GM11168 (cell line): ENCODE results near the gene ACOXL.

Experiments
- in situ Hi-C: fragments of 300-500 bp; cut with MboI; formaldehyde crosslinking; loops from one replicate; pipeline ENCODE4 v1.12.0; 2022; ENCODE audit warnings: low sequenced_read_pairs; ENCODE audit not compliant: unreplicated experiment

ACOXL gene

DNA sequence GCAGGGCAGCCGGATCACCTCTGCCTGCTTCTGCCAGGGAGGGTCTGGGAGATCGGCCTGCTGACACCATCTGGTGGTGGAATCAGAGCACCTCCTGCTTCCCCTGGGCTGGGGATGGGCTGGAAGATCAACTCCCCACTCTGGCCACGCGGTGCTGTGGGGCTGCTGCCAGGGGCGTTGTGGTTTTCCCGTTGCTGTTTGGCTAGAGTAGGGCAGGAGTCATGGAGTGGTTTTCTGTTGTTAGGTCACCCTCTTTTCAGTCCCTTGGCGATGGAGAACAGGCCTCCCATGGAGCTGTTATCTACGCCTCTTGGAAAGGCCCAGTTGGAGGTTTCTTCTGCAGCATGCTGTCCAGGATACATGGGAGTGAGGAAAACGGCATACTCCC, 403.5 kb downstream of the ACOXL start:
- in situ Hi-C loops = no loop called here

DNA sequence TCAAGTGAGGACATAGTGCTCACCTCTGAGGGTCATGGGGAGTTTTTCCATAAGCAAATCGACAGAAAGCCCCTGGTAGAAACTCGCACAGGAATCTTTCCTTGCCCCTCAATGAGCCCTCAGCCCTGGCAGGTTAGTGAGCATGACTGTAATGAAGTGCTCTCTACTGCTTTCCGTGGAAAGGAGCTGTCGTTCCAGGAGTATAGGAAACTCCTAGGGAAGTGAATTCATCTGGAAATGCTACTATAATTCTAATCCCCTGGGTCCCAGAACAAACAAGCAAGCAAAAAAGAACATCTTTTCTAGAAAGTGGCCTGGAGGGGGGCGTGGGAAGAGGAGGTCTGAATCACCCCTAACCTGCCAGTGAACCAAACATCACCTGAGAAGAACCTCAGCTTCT, 406.5 kb downstream of the ACOXL start:
- in situ Hi-C loops = no loop called here

DNA sequence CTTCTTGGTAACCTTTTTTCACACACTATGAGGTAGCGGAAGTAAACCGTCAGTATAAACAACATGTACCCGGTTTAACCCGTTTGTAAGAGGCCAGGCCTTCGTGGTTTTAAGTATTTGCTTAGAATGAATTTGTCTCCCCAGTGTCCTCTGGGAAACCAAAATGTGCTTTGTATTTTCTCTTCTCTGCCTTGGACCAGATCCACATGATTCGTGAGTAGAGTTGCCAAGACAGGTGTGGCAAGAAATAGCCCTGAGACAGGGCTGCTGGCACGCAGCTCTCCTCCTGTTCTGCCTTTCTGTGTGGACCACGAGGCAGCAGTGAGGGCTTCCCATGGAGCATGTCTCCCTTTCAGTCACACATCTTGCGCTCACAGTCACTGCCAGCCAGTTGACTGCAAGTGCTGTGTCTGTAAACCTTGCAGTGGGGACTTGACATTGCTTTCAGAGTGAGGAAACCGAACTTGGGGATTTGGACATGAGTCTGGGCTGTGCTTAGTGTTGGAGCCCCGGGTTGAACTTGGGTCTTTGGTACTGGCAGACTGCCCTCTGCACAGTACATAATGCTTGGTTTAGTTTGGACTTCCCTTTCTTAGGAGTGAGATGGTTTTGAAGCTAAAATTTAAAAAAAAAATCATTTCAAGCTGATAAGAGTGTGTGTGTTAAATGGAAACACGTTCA, 407.4 kb downstream of the ACOXL start:
- in situ Hi-C loops = no loop called here

DNA sequence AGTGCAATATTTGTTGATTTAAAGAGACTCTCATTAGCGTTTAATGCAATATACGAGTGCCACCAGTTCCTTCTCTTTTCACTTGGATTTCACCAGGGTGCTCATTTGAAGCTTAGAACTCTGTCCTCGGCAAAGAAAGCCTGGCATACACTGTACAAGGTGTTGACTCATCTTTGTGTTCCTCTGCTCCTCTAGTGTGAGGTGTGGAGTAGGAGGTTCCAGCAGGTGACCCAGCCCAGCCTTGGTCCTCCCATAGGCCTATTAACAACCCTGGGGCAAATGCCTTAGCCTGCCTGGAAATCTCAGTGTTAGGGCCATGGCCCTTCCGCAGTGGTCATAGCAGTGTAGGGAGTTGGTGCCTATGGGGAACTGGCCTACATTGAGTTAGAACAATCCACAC, 408.4 kb downstream of the ACOXL start:
- in situ Hi-C loops = no loop called here

DNA sequence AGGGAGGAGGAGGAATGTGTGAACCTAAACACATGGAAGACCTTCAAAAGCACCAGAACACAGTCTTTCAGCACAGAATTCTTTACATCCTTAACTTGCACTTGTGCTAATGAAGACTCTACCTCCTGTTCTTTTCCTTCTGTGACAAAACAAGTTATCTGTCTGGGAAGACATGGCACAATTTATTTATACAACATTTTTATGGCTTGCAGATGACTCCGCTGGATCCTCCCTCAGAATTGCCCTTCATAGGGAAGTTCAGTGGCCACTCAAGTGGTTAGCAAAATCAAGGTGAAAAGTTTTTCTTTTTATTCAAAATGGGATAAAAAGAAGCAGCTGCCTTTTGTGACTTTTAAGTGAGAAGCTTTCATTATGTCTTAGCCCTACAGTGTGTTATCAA, 409.7 kb downstream of the ACOXL start:
- in situ Hi-C loops = no loop called here

DNA sequence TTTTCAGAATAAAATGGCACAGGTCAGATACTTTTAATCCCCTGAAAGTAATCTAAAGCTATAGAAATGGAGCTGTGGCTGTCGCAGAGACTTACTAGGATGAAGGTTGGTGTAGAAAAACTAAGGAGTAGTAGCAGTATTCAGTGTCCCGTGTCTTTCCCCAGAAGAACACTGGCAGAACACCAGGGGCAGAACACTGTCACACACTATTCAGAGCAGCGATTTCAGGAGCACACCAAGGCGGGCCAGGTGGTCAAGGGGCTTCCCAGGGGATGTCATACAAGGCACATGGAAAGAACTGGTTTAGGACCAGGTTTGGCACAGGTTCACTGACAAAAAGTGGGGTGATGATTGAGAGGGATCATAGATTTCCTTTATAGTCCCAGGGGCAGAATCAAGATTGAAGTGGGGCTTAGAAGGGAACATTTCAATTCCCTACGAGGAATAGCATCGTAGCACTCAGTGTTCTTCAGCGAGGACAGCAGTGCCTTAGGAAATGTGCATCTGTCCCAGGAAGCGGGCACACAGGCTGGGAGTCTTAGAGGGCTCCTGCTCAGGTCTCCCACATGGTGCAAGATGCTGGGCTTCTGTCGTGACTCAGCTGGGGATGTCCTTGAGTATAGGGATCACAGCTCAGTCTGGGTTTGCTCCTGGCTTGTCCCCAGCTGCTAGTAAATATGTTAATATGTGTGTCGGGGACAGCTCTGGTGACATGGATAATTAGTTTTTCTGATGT, 410.9 kb downstream of the ACOXL start:
- in situ Hi-C loops = no loop called here

DNA sequence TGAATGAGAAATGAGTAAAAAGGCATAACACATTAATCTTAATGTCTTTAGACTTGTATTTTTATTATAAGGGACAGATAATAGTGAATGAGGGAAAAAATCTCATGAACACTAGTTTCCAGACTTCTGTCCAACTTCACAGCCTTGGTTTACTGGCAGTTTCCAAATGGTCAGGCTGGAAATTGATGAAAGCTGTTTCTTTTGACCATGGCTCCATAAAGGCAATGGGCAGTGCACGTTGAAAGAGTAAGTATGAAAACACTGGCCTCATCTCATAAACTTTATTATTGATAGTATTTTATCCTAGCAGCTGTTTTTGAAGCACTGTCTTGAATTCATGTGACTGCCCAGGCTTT, 411.4 kb downstream of the ACOXL start:
- in situ Hi-C loops = no loop called here

DNA sequence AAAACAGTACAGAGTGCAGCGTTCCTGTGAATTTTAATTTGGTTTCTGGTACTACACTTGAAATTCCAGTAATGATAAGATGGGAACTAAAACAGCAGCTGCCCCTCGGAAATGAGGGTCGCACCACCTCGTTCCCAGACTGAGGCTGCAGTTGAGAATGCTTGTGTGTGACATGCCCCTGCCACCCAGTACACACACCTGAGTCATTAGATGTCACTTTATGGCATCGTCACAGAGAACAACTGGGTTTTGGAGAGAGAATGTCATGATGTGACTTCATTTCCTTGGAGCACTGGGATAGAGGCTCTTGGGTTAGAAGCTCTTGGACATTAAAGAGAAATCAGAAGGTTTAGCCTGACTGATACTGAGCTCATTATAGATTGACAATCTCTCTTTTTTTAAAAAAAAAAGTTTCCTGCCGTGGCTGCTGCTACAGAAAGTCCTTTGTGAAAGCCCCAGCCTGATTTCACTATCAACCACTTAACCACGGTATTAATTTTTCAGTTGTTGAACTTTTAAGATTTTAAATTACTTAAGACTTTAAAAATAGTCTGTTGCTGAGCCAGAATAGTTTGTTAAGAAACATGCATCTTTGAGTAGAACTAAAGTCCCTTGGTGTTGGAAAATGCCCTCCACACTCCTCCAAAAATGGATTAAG, 412.9 kb downstream of the ACOXL start:
- in situ Hi-C loops = no loop called here

DNA sequence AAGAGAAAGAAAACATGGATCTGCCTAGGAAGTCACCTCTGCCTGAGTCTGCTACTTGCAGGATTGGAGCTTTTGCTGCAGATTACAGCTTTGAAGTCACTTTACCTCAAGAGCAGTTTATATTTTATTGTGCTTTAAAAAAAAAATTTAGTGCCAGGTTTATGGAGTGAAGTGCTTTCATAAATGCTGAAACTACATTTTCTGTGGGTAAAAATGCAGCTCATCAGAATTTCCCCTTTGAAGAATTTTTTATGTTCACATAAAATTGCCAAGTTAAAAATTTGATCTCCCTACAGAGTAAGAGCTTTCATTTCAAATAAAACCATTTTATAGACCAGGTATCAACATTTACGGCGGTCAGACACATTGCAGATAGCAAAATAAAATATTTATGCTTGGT, 413.6 kb downstream of the ACOXL start:
- in situ Hi-C loops = no loop called here

DNA sequence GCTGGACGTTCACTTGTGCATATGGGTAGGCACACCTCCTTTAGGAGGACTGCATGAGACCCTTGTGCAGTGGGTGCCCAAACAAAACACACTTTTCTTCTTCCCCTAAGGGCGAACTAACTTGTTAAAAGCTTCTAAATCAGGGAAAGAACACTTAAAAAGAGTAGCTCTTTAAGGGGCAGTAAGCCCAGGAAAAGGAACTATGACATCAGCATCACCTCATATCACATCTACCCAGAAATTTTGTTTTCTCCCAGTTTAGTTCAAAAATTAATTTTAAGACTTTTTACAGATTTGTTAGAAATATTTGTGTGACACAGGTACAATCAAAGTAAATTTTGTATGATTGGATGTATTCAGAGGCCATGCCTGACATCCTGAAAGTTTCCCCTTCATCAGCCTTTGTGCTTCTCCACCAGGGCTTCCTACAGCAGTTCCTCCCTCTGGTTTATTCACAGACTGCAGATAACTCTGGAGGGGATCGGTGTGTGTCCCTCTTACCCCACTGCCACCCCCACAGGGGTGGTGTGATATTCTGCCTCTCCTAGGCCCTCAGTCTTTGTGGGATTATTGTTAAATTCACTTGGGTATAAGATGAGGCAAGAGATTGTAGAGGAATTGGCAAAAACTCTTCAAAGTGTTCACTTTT, 416.0 kb downstream of the ACOXL start:
- in situ Hi-C loops = no loop called here

DNA sequence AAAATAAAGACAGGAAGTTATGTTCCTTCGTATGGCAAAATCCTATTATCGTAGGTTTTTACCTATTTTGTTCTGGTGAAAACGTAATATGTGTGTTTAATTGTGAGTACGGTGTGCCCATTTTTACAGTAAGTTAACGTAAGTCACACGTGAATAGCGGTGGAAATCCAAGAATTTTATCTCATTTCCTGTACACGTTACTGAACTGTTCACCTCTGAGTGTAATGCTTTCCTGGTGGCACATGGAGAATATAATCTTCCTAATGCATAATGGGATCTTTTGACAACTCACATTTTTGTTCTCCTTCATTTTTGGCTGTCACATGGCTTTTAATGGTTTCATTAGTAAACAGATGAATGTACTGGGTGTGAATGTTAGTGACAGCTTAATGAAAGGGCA, 416.6 kb downstream of the ACOXL start:
- in situ Hi-C loops = no loop called here

DNA sequence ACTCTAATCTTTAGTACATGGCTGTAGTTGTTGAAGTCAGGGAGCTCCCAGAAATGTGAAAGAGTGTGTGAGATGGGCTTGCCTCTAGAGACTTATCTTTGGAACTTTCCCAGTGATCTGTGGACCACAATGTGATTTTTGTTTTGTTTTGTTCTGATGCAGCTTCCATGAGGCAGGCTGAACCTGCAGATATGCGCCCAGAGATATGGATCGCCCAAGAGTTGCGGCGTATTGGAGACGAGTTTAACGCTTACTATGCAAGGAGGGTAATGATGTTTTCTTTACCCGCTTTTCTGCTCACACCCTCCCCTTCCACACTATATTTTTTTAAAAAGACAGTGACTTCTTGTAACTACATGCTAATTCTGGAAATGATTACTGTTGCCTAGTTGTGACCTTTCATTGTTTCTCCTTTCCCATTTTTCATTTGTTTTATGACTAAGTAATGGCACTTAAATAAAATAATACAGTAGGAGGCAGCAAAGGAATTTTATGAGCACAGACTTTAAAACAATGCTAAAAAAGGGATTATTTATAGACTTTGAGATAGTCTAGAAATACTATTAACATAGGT, 417.6 kb downstream of the ACOXL start:
- in situ Hi-C loops = no loop called here

DNA sequence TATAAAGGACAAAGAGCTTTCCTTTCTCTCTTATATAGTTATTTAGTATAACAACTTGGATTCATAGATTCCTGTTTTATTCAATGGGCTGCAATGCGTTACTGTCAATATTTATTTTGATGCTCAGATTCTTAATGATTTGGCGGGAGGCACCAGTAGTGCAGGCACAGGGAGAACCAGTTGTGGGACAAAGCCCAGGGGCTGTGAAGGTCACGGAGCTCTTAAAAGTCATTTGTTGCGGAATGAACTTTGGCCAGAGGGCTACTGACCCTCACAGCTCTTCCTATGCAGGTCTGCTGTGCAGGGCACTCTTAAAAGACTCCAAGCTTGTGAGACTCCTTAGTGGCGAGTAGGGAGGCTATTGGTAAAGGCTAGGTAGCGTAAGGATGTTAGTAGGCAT, 422.4 kb downstream of the ACOXL start:
- in situ Hi-C loops = no loop called here

DNA sequence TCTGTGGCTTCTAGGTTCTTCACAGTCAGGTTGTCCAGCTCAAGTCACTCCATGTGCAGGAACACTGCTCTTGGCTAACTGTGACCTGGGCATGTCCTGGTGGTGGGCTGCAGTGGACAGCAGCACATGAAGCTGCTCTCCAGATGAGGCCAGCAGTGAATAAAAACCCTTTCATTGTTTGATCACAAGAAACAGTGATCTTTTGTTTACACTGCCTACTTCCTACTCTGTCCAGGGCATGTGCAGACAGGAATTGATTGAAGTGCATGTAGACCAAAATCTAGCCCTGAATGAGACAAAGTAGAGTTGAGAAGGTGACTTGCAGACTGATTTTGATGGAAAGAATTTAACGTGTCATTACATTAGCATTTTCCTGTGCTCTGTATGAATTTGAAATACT, 423.2 kb downstream of the ACOXL start:
- in situ Hi-C loops = no loop called here

DNA sequence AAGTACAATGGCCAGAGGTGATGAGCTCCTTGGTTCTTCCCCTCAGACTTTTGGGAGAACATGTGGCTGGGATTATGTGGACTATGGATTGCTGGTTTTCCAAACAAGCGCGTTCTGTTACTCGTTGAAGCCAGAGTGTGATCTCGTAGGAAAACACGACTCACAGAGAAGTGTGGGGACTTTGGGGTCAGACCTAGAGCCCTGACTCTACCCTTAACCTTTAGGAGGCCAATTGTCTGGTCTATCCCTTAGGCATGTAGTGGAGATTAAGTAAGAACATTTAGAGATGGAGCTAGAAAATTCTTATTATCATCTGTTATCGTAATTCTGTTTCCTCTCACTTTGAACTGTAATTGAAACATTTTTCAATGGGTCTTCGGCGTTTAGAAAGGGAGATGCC, 424.2 kb downstream of the ACOXL start:
- in situ Hi-C loops = no loop called here

DNA sequence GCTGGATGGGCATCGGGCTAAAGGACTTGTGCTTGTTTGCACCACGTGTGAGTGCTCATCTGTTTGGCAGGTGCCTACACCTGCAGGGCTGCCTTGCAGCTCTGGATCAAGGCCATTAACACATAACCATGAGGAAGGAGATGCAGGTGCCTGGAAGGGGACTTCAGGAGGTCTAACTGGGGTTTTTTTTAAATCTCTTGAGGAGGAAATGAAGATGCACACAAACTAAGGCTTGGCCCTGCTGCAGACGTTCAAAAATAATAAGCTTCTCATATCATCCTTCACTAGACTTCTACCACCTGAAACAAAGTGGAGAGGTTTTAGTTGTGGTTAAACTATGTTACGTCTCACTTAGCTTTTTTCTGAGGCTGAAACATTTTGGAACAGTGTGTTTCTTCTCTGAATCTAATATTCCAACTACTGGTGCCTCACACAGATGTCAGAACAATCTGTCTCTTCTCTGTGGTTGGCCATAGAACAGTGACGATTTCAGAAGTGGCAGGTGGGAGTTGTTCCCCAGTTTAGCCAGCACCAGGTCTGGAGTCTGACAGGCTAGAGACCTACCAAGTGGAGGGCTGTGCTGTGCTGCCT, 424.8 kb downstream of the ACOXL start:
- in situ Hi-C loops = no loop called here

DNA sequence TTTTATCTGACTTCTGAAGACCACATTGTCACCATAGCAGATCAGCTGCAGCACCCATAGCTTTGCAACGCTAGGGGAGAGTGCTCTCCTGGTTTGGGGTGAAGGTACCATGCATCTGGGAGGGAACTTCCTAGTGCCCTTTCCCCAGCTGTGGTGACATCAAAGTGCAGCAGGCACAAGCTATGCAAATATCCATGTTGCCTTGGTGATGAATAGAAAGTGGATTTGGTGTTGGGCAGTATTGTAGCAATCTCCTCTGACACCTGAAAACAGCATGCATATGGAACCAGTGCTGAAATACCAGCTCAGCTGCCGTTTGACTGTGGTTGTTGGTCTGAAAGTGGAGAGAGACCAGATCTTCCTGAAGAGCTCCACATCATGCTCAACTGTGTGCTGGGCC, 425.4 kb downstream of the ACOXL start:
- in situ Hi-C loops = no loop called here

DNA sequence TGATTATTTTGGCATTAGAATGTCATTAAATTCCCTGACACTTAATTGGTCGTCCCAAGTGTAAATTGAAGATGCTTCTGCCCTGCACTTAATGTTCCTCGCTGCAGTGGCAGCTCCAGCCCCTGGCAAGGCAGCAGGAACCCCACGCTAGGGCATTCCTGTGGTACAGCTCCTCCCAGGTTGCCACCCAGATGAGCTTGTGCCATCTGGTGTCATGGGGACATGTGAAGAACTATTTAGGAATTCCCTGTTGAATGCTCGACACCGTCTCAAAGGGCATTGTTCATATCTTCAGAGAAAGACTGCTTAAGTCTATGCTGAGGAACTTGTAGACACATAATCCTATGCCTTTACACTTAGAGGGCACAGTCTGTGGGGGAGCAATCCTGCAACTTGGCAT, 427.3 kb downstream of the ACOXL start:
- in situ Hi-C loops = no loop called here

DNA sequence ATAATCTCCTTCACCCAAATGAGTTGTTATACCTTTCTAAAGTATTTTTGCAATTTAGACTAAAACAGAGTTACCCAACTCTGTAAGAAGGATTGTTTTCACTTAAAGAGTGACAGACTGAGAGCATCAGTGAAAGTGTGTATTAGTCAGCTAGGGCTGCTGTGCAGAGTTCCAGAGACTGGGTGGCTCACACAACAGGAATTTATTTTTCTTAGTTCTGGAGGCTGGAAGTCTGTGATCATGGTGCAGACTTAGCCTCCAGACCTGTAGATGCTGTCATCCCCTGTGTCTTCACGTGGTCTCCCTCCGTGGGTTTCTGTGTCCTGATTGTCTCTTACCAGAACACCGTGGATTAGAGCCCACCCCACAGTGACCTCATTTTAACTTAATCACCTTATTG, 428.4 kb downstream of the ACOXL start:
- in situ Hi-C loops = no loop called here

DNA sequence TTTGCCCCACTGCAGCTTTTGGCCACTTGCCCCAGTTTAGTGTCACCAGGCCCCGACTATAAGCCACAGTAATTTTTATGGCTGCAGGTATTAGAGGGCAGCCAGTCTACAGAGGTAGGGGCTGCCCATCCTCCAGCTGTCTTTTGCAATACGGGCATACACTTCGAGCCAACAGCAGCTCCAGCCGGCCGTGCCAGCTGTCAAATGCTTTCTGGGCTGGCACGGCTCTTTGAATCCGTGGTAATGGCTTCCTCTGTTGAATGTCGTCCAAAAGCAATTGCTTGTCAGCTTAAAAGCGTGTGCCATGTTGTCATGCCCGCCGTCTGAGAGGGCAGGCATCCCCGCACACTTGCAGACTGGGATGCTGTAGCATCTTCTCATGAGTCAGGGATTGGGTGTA, 429.6 kb downstream of the ACOXL start:
- in situ Hi-C loops = no loop called here
